Ovary (tissue), 9 donors: ENCODE data around the gene APBA2. TPM values are rescaled to one million over a fixed set of nuclear protein-coding genes. Genes with fewer than 3 reads are reported as not detected.

ENCODE experiments used
- DNase-seq, 5 donors: peaks; one replicate each; pipeline ENCODE4 v3.0.0-alpha.2; 2019 to 2020
- H3K27ac ChIP-seq, 2 donors: fragments of 200-600 bp; one replicate each; pipeline versions ENCODE4 v1.5.1 to v1.8.0; 2019 to 2022
- H3K27me3 ChIP-seq: fragments of 200-600 bp; one replicate; pipeline ENCODE4 v1.8.0; 2022
- H3K36me3 ChIP-seq: fragments of 200-600 bp; sonication (generic); one replicate; pipeline ENCODE4 v1.5.1; 2019
- H3K4me1 ChIP-seq: one replicate; pipeline ENCODE4 v1.8.1; 2013; ENCODE audit warnings: mild to moderate bottlenecking, moderate library complexity; ENCODE audit not compliant: insufficient read depth
- H3K4me3 ChIP-seq: fragments of 200-600 bp; sonication (generic); one replicate; pipeline ENCODE4 v1.5.1; 2017
- H3K9me3 ChIP-seq, 2 donors: fragments of 200-600 bp in 1 of 2; sonication (generic) in 1 of 2; one replicate each; pipeline versions ENCODE4 v1.5.1 to v1.8.1; 2013 to 2019; ENCODE audit warnings: mild to moderate bottlenecking in 1 of 2, moderate library complexity in 1 of 2
- CTCF ChIP-seq, 3 donors: fragments of 450-650 bp in 2 of 3; fragments of 200-600 bp in 1 of 3; IDR thresholded peaks; one replicate each; pipeline versions ENCODE4 v1.5.1 to v1.8.0; 2016 to 2022; ENCODE audit warnings: antibody characterized with exemption in 3 of 3, mild to moderate bottlenecking in 1 of 3
- EP300 ChIP-seq: sonication (generic); formaldehyde crosslinking; IDR thresholded peaks from one replicate; pipeline ENCODE4 v1.6.1; 2017; ENCODE audit warnings: antibody characterized with exemption
- POLR2A ChIP-seq: fragments of 450-650 bp; IDR thresholded peaks from one replicate; pipeline ENCODE4 v1.6.1; 2017; ENCODE audit warnings: antibody characterized with exemption, mild to moderate bottlenecking, moderate library complexity
- WGBS, 3 donors: extraction: QIAGEN DNeasy Blood & Tissue Kit in 1 of 3; methylation state at CpG; one replicate each; pipeline versions ENCODE4 v1.1.5 to v1.1.7; 2013 to 2017; 5-methylcytosine and 5-hydroxymethylcytosine counted together
- intact Hi-C, 4 donors: fragments of 100-400 bp; cut with DNase I; formaldehyde crosslinking; loops; one replicate each; pipeline versions ENCODE4 v1.11.0 to v1.15.1; 2022 to 2023
- polyA plus RNA-seq, 2 donors: library from polyadenylated mRNA; stranded (reverse); fragments of 200-250 nt in 1 of 2; fragments of 350-450 nt in 1 of 2; fragmentation: Illumina TruSeq in 1 of 2; extraction: RNeasy Lipid Tissue Mini Kit (QIAGEN cat#74804) in 1 of 2; gene quantifications; one replicate each; pipeline ENCODE4 v1.2.3, GENCODE V29; 2013 to 2014
- total RNA-seq, 7 donors: library from RNA; depleted of rRNA in 2 of 7; stranded (reverse); fragments of >200 nt in 2 of 7; fragmentation: NEBNext Ultra II Directional in 3 of 7; extraction: Animal tissue kit (Norgen Biotek cat#: 25700) in 3 of 7; gene quantifications; one replicate each; pipeline versions ENCODE4 v1.1.0 to v1.2.4, GENCODE V29; 2016 to 2023
- donor health status: DM: no; HTN: no; CAD: no; lungs with moderate emphysema.
- donor health status: DM: no; HTN: no; CAD: no.
- donor health status: Bipolar disorder and iron deficiency.
- donor health status: DM: yes; HTN: yes; CAD: no.
- donor health status: DM: no; HTN: no; CAD: no.
- donor health status: DM: yes; HTN: yes; CAD: no.

Gene APBA2
- total and polyA plus RNA-seq, 9 donors: 0.53 to 3.1 (median 1.4) TPM

- WGBS, 3 donors: 78 to 81% (median 80%) methylated on average over 8 of the region's 8 CpGs
- intact Hi-C loops: no loop called here
- no peaks in the 10 kb centered on the region for H3K27me3 ChIP-seq
Measured at GRCh38 chr15:29091666-29092065, 205.9 kb downstream of the APBA2 start.

GRCh38 chr15:29092376-29093064 is 206.7 kb downstream of the APBA2 start:
- TF ChIP-seq POLR2A (no peak), EP300 (no peak), CTCF (IDR thresholded peaks at IDR 0.05) (no peak)
- Histone ChIP-seq H3K27ac (no peak overlapping the region), H3K27me3 (no peaks in the 10 kb centered on the region), H3K9me3 (no peaks in the 10 kb centered on the region), H3K4me1 (no peaks in the 10 kb centered on the region), H3K36me3 (no peaks in the 10 kb centered on the region), H3K4me3 (no peak overlapping the region)
- intact Hi-C loops: no loop called here
- DNase-seq: no peak
- 92 to 93% (median 93%) methylated on average over 14 of the region's 14 CpGs for WGBS, 3 donors

More at GRCh38 chr15:29091666-29092065, 205.9 kb downstream of the APBA2 start:
- no peak for DNase-seq
- no peak overlapping the region for H3K4me3 ChIP-seq
- H3K36me3 ChIP-seq: no peaks in the 10 kb centered on the region
- TF ChIP-seq CTCF (IDR thresholded peaks at IDR 0.05): no peak
- TF ChIP-seq EP300: no peak
- H3K9me3 ChIP-seq: no peaks in the 10 kb centered on the region
- H3K27ac ChIP-seq: no peak overlapping the region
- no peaks in the 10 kb centered on the region for H3K4me1 ChIP-seq

- intact Hi-C loops: no loop called here
- Histone ChIP-seq H3K27ac (no peak overlapping the region), H3K4me1 (no peaks in the 10 kb centered on the region), H3K4me3 (no peak overlapping the region), H3K27me3 (no peaks in the 10 kb centered on the region), H3K9me3 (no peaks in the 10 kb centered on the region), H3K36me3 (no peaks in the 10 kb centered on the region)
- TF ChIP-seq CTCF (IDR thresholded peaks at IDR 0.05): no peak
- no peak for TF ChIP-seq POLR2A
- TF ChIP-seq EP300: no peak
- DNase-seq: no peak
- WGBS, 3 donors: 94 to 96% (median 95%) methylated on average over 17 of the region's 17 CpGs
Measured at GRCh38 chr15:29093065-29093435, 207.3 kb downstream of the APBA2 start.

GRCh38 chr15:29093696-29094343 is 208.0 kb downstream of the APBA2 start:
- no peaks in the 10 kb centered on the region for H3K4me1 ChIP-seq
- no peaks in the 10 kb centered on the region for H3K27me3 ChIP-seq
- H3K27ac ChIP-seq: no peak overlapping the region
- WGBS, 3 donors: 90 to 91% (median 91%) methylated on average over 12 of the region's 12 CpGs
- no peaks in the 10 kb centered on the region for H3K36me3 ChIP-seq
- H3K9me3 ChIP-seq: no peaks in the 10 kb centered on the region
- DNase-seq: no peak
- TF ChIP-seq CTCF (IDR thresholded peaks at IDR 0.05): no peak
- no peak for TF ChIP-seq EP300
- no peak for TF ChIP-seq POLR2A
- intact Hi-C loops: no loop called here
- no peak overlapping the region for H3K4me3 ChIP-seq
